ENCODE data around the gene PARVA.

PARVA gene

DNA sequence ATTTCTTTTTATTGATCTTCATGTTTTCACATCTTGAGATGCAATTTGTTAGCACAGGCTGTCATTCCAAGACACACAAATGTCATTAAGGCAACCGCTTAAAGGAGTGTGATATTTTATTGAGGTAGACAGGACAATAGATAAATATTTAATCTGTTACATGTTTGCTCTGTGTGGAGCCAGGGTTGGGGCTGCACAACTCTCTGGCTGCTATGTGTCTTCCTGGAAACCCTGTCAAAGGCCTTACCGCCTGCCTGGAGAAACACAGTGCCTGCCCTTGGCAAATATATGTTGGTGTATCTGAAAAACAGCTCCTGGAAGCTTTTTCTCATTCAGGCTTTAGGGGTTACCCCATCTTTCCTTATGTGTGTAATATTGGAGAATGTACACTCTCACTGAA, 157.2 kb downstream of the PARVA start:
- Histone ChIP-seq H3K36me3 (no peaks in the 10 kb centered on the region), H3K27me3 (no peaks in the 10 kb centered on the region), H3K4me3 (no peak overlapping the region), H3K4me2 (no peak overlapping the region), H3K9ac (no peak overlapping the region), H3K27ac (no peak overlapping the region), H3K9me3 (replicated peaks in 1 of 11) (no peaks in the 10 kb centered on the region), H3K4me1 (no peaks in the 10 kb centered on the region), H4K20me1 (no peaks in the 10 kb centered on the region)
- no peak for TF ChIP-seq Cebpa-rat (IDR thresholded peaks at IDR 0.05)

DNA sequence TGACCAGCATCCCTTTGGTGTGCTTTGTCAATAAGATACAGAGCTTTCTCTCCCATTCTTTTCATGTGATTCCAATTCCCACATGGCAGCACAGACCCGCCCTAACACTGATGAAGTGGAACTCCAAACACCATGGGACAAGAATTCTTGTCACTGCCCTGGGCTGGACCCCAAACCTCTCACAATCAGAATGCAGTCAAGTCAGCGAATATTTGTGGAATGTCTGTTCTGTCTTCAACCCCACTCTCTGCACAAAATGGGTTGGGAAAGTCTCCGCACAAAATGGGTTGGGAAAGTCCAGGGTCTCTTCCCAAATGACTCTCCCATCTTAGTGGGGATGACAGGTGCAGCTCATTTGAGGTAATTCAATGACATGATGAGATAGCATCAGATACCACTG, 157.9 kb downstream of the PARVA start:
- TF ChIP-seq Cebpa-rat (IDR thresholded peaks at IDR 0.05): no peak
- no peaks in the 10 kb centered on the region for H3K27me3 ChIP-seq
- no peaks in the 10 kb centered on the region for H3K36me3 ChIP-seq

DNA sequence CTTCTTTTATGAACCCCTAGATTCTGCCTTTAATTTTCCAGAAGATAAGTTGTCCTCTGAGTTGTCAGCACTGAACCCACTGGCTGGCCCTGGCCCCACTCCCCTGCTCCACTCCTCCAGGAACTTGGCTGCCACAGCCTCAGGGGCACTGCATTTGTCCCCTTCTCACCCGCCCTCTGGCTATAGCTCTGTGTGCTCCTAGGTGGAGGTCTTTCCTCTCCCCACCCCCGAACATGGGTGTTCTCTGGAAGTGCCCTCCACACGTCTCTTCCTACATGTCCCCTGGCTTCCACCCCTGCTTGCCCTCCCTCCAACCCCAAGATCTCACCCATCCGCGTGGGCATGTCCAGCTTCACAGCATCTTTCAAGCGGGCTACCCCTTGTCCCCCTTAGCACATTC, 159.2 kb downstream of the PARVA start:
- no peak overlapping the region for H3K4me3 ChIP-seq
- H3K4me1 ChIP-seq: no peaks in the 10 kb centered on the region
- no peak for TF ChIP-seq Cebpa-rat (IDR thresholded peaks at IDR 0.05)
- no peak overlapping the region for H3K9ac ChIP-seq
- H3K9me3 ChIP-seq (replicated peaks in 1 of 11): no peaks in the 10 kb centered on the region
- no peaks in the 10 kb centered on the region for H4K20me1 ChIP-seq
- H3K4me2 ChIP-seq: no peak overlapping the region
- H3K36me3 ChIP-seq: no peaks in the 10 kb centered on the region
- no peak overlapping the region for H3K27ac ChIP-seq
- no peaks in the 10 kb centered on the region for H3K27me3 ChIP-seq

More for the DNA sequence above, 157.9 kb downstream of the PARVA start:
- Histone ChIP-seq H3K4me3 (no peak overlapping the region), H3K4me2 (no peak overlapping the region), H3K4me1 (no peaks in the 10 kb centered on the region), H4K20me1 (no peaks in the 10 kb centered on the region), H3K9ac (no peak overlapping the region), H3K27ac (no peak overlapping the region), H3K9me3 (replicated peaks in 1 of 11) (no peaks in the 10 kb centered on the region)

DNA sequence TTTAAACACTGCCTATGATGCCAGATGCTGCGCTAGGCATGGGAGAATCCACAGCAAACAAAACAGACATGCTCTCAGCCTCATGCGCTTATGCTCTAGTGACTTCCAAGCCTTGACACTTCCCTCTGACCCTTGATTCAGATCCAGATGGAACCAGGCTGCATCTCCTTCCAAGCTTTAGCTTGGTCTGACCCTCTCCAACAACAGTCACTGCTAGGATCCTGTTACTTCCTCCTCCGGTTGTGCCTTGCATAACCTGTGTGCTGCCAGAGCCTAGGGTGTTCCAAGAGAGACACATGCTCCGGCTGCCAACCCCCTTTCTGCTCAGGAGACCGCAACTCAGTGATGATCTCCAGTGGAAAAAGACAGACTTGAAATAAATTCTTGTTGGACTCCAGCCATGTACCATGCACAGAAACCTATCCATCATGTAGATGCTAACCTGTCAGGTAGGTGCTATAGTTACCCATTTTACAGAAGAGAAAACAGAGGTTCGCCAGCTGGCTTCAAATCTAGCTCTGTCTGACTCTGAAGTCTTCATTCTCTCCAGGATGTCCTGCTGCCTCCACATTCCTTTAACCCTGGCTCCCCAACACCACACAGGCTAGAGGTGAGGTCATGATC, 160.5 kb downstream of the PARVA start:
- H3K9me3 ChIP-seq (replicated peaks in 1 of 11): no peaks in the 10 kb centered on the region
- H3K4me3 ChIP-seq: no peak overlapping the region
- TF ChIP-seq Cebpa-rat (IDR thresholded peaks at IDR 0.05): no peak
- no peak overlapping the region for H3K9ac ChIP-seq
- no peaks in the 10 kb centered on the region for H3K27me3 ChIP-seq
- no peaks in the 10 kb centered on the region for H3K4me1 ChIP-seq
- no peaks in the 10 kb centered on the region for H4K20me1 ChIP-seq
- H3K36me3 ChIP-seq: no peaks in the 10 kb centered on the region
- H3K4me2 ChIP-seq: no peak overlapping the region
- H3K27ac ChIP-seq: no peak overlapping the region

DNA sequence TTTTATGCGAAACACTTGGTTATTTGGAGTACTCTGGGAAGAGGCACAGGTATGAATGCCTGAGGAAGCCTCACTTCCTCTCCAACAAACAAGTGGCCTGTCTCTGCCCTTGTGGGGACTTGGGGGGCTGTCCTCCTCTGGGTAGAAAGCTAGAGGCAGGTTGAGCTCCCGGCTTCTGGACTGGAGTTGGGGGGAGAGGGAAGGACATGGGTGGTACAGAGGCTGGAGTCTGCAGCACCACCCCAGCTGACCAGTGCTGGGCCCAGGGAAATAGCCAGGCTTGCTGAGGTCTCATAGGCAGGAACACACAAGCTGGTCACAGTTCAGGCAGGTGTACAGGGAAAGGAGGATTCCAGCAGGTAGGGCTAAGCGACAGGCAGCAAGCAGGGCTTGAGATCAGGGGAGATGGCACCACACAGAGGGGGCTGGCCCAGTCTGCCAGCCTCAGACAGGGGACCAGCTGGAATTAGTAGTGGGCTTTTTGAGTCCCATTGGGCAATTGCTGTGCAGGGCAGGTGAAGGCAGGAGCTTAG, 161.6 kb downstream of the PARVA start:
- Histone ChIP-seq H3K9ac (no peak overlapping the region), H3K27ac (no peak overlapping the region), H3K4me2 (no peak overlapping the region)

DNA sequence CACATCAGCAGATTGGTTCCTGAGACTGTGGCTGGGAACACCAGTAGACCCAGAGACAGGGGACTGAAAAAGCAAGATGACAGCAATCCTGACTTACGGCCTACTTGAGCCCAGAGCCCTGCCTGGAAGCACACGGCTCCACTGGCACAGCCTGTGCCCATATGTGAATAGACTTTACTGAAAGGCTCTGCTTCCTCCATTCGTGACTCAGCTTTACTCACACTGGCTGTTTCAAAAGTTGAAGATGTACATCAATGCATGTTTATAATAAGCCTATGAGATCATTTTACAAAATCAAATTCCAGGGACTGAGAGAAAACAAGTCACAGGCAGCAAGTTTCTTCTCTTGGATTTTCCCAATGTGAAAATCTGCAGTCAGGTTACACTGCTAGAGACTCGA, 162.2 kb downstream of the PARVA start:
- Histone ChIP-seq H3K27ac (no peak overlapping the region), H3K9ac (no peak overlapping the region)
- no peak for TF ChIP-seq Cebpa-rat (IDR thresholded peaks at IDR 0.05)

More for the DNA sequence above, 161.6 kb downstream of the PARVA start:
- Histone ChIP-seq H3K36me3 (no peaks in the 10 kb centered on the region), H4K20me1 (no peaks in the 10 kb centered on the region), H3K4me1 (no peaks in the 10 kb centered on the region), H3K27me3 (no peaks in the 10 kb centered on the region), H3K9me3 (replicated peaks in 1 of 11) (no peaks in the 10 kb centered on the region), H3K4me3 (no peak overlapping the region)
- TF ChIP-seq Cebpa-rat (IDR thresholded peaks at IDR 0.05): no peak

DNA sequence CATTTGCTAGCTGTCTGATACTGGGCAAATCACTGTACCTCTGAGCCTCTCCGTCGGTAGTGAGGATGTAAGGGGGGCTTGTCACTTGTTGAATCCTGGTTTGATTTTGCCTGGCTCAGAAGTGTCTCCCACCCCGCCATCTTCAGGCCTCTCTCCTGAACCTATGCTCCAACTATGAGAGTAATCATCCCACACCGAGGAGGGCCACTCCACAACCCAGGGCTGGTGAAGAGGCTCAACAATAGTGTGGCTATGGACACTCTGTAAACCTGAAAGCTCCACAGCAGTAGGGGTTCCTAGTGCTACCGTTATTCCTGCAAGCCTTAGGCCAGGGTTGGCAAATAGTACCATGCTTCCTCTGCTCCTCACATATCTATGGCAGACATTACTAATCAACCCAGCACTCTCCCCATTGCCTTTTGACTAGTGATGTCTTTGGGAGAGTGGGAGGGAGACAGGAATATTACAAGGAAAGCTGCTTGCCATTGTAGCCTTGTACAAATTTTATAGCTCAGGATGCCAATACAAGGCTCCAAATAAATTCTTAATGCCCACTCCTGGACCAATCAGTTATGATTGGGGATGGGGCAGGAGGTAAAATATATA, 162.8 kb downstream of the PARVA start:
- H3K27me3 ChIP-seq: no peaks in the 10 kb centered on the region
- no peak overlapping the region for H3K4me2 ChIP-seq
- H3K4me1 ChIP-seq: no peaks in the 10 kb centered on the region
- TF ChIP-seq Cebpa-rat (IDR thresholded peaks at IDR 0.05): no peak
- no peak overlapping the region for H3K27ac ChIP-seq
- H3K4me3 ChIP-seq: no peak overlapping the region
- H3K9ac ChIP-seq: no peak overlapping the region
- no peaks in the 10 kb centered on the region for H3K9me3 ChIP-seq (replicated peaks in 1 of 11)
- H4K20me1 ChIP-seq: no peaks in the 10 kb centered on the region
- no peaks in the 10 kb centered on the region for H3K36me3 ChIP-seq

More for the DNA sequence above, 162.2 kb downstream of the PARVA start:
- no peaks in the 10 kb centered on the region for H4K20me1 ChIP-seq
- no peak overlapping the region for H3K4me3 ChIP-seq
- no peaks in the 10 kb centered on the region for H3K27me3 ChIP-seq
- H3K36me3 ChIP-seq: no peaks in the 10 kb centered on the region
- no peaks in the 10 kb centered on the region for H3K4me1 ChIP-seq
- no peak overlapping the region for H3K4me2 ChIP-seq
- H3K9me3 ChIP-seq (replicated peaks in 1 of 11): no peaks in the 10 kb centered on the region

DNA sequence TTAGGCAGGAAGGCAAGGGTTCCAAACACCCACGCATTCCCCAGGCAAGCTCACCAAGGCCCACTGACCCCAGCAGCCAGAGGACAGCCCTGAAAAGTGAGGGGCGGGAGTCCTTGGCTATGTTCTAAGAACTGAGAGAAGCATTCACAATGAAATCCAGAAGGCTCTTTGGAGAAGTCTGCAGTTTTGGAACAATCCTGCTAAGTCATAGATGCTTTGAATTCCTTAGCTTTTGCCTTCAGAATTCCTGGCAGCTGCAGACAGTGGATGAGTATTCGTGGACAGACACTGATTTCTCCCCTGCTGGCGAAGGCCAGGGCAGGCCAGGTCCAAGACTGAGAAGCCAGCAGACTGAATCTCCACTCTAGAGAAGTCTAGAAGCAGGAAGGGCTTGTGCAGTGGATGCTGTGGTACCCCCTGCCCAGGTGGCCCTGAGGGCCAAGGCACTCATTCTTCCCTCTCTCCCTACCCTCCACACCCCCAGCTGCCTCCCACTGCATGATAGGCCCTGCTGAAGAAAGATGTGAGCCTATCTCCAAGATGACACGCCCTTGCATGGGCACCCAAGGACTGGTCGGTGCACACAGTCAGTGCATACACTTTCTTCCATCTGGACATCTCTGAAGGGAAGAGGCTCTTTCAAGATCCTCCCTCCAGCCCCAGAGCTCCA, 163.7 kb downstream of the PARVA start:
- Histone ChIP-seq H4K20me1 (no peaks in the 10 kb centered on the region), H3K4me2 (no peak overlapping the region), H3K36me3 (no peaks in the 10 kb centered on the region), H3K4me1 (no peaks in the 10 kb centered on the region), H3K27ac (no peak overlapping the region), H3K4me3 (no peak overlapping the region), H3K9me3 (replicated peaks in 1 of 11) (no peaks in the 10 kb centered on the region), H3K27me3 (no peaks in the 10 kb centered on the region), H3K9ac (no peak overlapping the region)
- no peak for TF ChIP-seq Cebpa-rat (IDR thresholded peaks at IDR 0.05)

DNA sequence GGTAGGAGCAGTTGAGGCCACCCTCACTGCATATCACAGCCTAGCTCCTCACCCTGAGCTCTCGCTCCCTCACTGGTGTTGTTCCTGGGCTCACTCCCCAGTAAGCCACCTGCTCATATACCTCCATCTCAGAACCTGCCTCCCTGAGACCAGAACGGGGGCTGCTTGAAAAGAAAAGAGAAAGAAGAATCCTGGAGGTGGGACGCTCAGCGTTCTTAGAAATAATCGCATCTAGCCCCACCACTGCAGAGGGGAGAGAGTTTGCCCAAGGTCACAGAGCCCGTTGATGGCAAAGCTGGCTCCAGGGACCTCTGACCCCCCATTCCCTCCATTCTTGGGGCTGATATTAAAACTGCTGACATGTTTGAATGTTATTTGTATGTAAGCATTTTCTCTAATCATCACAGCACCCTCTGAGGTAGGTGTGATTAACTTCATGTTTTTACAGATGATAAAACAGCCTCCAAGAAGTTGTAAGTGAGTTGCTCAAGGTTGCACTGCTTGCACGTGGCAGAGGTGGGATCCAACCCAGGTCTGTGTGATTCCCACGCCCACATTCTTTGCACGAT, 164.3 kb downstream of the PARVA start:
- Histone ChIP-seq H3K4me3 (no peak overlapping the region), H3K4me1 (no peaks in the 10 kb centered on the region), H3K9me3 (replicated peaks in 1 of 11) (no peaks in the 10 kb centered on the region), H3K27ac (no peak overlapping the region), H4K20me1 (no peaks in the 10 kb centered on the region), H3K4me2 (no peak overlapping the region), H3K36me3 (no peaks in the 10 kb centered on the region), H3K9ac (no peak overlapping the region), H3K27me3 (no peaks in the 10 kb centered on the region)
- no peak for TF ChIP-seq Cebpa-rat (IDR thresholded peaks at IDR 0.05)
